B cell (primary cell): ENCODE measurements around the gene KHK.

Experiments
- EZH2 ChIP-seq: IDR thresholded peaks from 2 replicates; pipeline ENCODE4 v1.6.1; 2012; ENCODE audit warnings: borderline replicate concordance, low read depth, mild to moderate bottlenecking, moderate library complexity, low read length; ENCODE audit not compliant: insufficient read depth, poor library complexity, severe bottlenecking
- TF ChIP-seq, protein P1 (sequence below): fragments of 200-600 bp; IDR thresholded peaks from one replicate; pipeline ENCODE4 v1.8.0; 2022; ENCODE audit warnings: antibody characterized with exemption, mild to moderate bottlenecking

DNA sequence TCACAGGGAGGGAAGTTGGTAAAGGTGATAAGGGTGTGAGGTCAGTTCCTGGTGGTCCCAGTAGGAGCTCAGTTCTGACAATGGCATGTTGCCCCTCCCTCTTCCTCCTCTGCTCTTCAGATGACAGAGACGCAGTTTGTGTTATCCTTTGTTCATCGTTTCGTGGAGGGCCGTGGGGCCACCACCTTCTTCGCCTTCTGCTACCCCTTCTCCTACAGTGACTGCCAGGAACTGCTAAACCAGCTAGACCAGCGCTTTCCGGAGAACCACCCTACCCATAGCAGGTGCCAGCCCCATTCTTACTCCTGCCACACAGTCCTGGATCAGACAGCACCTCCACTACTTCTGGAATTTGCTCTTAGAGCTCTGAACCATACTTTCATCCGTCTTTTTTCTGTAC, 32.8 kb upstream of the KHK start:
- TF ChIP-seq, protein P1, sequence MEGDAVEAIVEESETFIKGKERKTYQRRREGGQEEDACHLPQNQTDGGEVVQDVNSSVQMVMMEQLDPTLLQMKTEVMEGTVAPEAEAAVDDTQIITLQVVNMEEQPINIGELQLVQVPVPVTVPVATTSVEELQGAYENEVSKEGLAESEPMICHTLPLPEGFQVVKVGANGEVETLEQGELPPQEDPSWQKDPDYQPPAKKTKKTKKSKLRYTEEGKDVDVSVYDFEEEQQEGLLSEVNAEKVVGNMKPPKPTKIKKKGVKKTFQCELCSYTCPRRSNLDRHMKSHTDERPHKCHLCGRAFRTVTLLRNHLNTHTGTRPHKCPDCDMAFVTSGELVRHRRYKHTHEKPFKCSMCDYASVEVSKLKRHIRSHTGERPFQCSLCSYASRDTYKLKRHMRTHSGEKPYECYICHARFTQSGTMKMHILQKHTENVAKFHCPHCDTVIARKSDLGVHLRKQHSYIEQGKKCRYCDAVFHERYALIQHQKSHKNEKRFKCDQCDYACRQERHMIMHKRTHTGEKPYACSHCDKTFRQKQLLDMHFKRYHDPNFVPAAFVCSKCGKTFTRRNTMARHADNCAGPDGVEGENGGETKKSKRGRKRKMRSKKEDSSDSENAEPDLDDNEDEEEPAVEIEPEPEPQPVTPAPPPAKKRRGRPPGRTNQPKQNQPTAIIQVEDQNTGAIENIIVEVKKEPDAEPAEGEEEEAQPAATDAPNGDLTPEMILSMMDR, result no peak
- no peak for TF ChIP-seq EZH2
